HG03520 (cell line): ENCODE data around the gene RNU2-1.
A peak's percentile ranks its signal among the peaks of the same experiment; 100 is the strongest.
"Not testable (repeated sequence)": the region's sequence is repeated elsewhere in the genome, so short reads cannot be mapped to it uniquely, and the experiment has no call there.

Experiments used
- ATAC-seq: cut with Tn5 transposase; IDR thresholded peaks from one replicate; pipeline ENCODE4 v1.9.1; 2021; ENCODE audit warnings: mild to moderate bottlenecking, moderate library complexity; ENCODE audit not compliant: unreplicated experiment

Gene RNU2-1

GRCh38 chr17:43216762-43217613 lies 16.8 kb downstream of the RNU2-1 start:
- no peak for ATAC-seq

- ATAC-seq, result no peak
Measured at GRCh38 chr17:43216369-43216761, 17.4 kb downstream of the RNU2-1 start.

GRCh38 chr17:43215341-43215740 lies 18.4 kb downstream of the RNU2-1 start:
- ATAC-seq, result no peak

DNA sequence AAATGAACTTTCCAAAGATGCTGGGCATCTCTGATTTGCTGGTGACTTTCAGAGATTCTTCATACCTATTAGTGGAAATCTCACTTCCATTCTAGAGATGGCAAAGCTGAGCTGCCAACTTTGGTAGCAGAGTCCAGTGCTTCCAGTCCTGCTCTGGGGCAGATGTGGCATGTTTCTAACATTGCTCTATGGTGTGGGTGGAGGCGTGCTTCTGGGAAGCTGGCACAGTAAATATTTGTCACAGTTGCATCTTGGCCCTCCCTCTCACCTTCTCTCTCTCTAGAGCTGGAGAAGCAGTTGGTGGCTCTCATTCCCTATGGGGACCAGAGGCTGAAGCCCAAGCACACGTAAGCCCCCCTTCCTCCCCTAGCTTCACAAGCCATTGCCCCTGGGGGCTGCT lies 20.2 kb downstream of the RNU2-1 start:
- no peak for ATAC-seq

DNA sequence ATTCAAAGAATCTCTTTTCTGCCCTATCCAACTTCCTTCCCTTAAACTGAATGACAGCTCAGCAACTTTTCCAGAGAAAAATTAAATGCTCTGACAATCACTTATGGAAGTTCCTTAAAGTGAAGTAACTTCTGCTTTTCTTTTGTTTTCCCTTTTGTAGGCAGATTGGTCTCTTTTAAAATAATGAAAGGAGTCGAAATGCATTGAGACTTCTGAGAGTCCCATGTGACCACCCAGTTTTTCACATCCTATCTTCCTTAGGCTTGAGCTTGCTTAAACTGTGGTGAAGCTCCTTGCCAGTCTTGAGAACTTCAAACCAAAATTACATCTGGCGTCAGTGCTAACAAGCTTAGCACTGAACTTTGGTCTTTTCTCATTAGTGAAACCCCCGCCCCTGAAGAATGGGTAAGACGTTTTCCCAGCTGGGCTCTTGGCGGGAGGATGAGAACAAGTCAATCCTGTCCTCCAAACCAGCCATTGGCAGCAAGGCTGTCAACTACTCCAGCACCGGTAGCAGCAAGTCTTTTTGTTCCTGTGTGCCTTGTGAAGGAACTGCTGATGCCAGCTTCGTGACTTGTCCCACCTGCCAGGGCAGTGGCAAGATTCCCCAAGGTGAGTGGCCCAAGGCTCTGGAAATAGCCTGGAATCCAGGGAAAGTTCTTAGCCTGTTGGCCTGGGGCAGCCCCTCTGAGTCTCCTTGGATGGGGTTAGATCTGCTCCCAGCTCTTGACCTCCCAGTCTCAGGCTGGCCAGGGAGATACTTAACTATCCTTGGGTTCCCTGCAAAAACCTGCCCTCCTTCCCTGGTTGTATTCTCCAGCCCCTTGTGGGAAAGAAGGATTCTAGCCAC lies 20.9 kb downstream of the RNU2-1 start:
- no peak for ATAC-seq

GRCh38 chr17:43211480-43212402 lies 22.0 kb downstream of the RNU2-1 start, which contains the start of gene TMEM106A:
Gene TMEM106A, plus strand, starts transcription at chr17:43211875. Its CDS starts 1,167 bp downstream, at chr17:43213042.
- peak; percentile 81 for ATAC-seq

GRCh38 chr17:43211123-43211479 lies 22.7 kb downstream of the RNU2-1 start:
- ATAC-seq, result no peak

- no peak for ATAC-seq
Measured at GRCh38 chr17:43210576-43210975, 23.2 kb downstream of the RNU2-1 start.

GRCh38 chr17:43203013-43203412 lies 30.8 kb downstream of the RNU2-1 start:
- not testable (repeated sequence) for ATAC-seq

DNA sequence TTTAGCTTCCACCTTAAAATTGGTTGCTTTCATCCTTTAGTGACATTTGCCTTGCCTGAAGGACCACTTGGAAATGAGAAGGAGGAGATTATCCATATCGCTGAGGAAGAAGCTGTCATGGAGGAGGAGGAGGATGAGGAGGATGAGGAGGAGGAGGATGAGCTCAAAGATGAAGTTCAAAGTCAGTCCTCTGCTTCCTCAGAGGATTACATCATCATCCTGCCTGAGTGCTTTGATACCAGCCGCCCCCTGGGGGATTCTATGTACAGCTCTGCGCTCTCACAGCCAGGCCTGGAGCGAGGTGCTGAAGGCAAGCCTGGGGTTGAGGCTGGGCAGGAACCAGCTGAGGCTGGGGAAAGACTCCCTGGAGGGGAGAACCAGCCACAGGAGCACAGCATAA lies 33.6 kb downstream of the RNU2-1 start:
- ATAC-seq, result no peak

- no peak for ATAC-seq
Measured at GRCh38 chr17:43199633-43200032, 34.1 kb downstream of the RNU2-1 start.

- ATAC-seq, result no peak
Measured at GRCh38 chr17:43193251-43193650, 40.5 kb downstream of the RNU2-1 start.

- not testable (repeated sequence) for ATAC-seq
Measured at GRCh38 chr17:43186656-43187055, 47.1 kb downstream of the RNU2-1 start.

- no peak for ATAC-seq
Measured at GRCh38 chr17:43183921-43184320, 49.9 kb downstream of the RNU2-1 start.
